Measurements from ENCODE around the gene PDSS1. TPM values are rescaled to one million over a fixed set of nuclear protein-coding genes. Genes with fewer than 3 reads are reported as not detected.

PDSS1 gene
- total RNA-seq, 1 experiment from 2014 or later, result 18.4 TPM

DNA sequence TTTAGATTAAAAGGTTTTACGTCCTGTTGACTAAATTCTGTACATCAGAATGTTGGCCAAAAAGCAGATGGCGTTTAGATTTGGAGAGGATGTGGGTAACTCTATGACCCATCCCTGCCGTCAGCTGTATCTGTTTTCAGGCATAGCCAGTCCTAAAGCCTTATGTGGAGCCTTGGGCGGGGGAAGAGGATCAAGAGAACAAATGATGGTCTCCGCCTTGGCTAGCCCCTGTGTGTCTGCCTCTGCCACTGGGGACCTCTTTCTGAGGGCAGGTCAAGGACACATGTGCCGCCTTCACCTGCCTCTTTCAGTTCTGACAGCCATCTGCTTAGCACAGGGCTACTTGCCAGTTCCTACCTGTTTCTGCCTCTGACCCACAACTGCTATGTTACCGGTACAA, 24.1 kb downstream of the PDSS1 start:
- no peaks in the 10 kb centered on the region for H3K79me1 ChIP-seq (ENCODE audit: insufficient read depth, low read depth, low read length, poor library complexity, severe bottlenecking)
- WGBS (ENCODE audit: extremely low coverage, insufficient read length, low lambda C conversion rate), result no CpG with 5 or more reads among the region's 7 CpGs
- peaks cover 11 to 71% (median 40%) of the 10 kb centered on the region in 3 experiments; a peak in 6 of 7 replicates for H3K36me3 Mint-ChIP-seq (ENCODE audit: insufficient read depth in 1 of 3, low read depth in 3 of 3)
- no peak overlapping the region for H3K23ac ChIP-seq (ENCODE audit: insufficient read length, low read depth, low read length)
- H3K9me3 ChIP-seq (ENCODE audit: control insufficient read depth, low read depth, low read length), result no peaks in the 10 kb centered on the region
- H3K23me2 ChIP-seq (ENCODE audit: insufficient read length, low read depth, low read length, poor library complexity, severe bottlenecking), result no peaks in the 10 kb centered on the region
- no peaks in the 10 kb centered on the region for H3K27me3 Mint-ChIP-seq (ENCODE audit: low read depth)
- H2BK15ac ChIP-seq (ENCODE audit: low read depth, low read length), result no peak overlapping the region
- no peaks in the 10 kb centered on the region for H3K4me1 ChIP-seq (ENCODE audit: insufficient read depth, low read length)
- no peaks in the 10 kb centered on the region for H3K9me3 Mint-ChIP-seq
- no peak overlapping the region for H2BK5ac ChIP-seq (ENCODE audit: insufficient read length, low read length)
- H3K9ac ChIP-seq (ENCODE audit: extremely low read depth, insufficient read length, low read length), result no peak overlapping the region
- no peak overlapping the region for H3T11ph ChIP-seq (ENCODE audit: low read length)
- no peak overlapping the region for H3K18ac ChIP-seq (ENCODE audit: insufficient read length, low read depth, low read length)
- H3K79me2 ChIP-seq (ENCODE audit: insufficient read depth, low read length), result no peaks in the 10 kb centered on the region
- H4K20me1 ChIP-seq (ENCODE audit: control insufficient read depth, insufficient read depth, insufficient read length), result no peaks in the 10 kb centered on the region
- no peak overlapping the region for H2BK120ac ChIP-seq (ENCODE audit: low read depth, low read length, poor library complexity, severe bottlenecking)
- H4K91ac ChIP-seq (ENCODE audit: insufficient read length, low read depth, low read length), result no peak overlapping the region
- H3K27ac ChIP-seq (ENCODE audit: insufficient read length, low read depth, low read length), result no peak overlapping the region
- no peak overlapping the region for H2BK20ac ChIP-seq (ENCODE audit: low read depth, low read length, poor library complexity, severe bottlenecking)
- no peak overlapping the region for H2AK5ac ChIP-seq (ENCODE audit: insufficient read length, low read length)
- H3K14ac ChIP-seq (ENCODE audit: insufficient read depth, low read length), result no peak overlapping the region
- no peaks in the 10 kb centered on the region for H3K4me1 Mint-ChIP-seq
- no peak overlapping the region for H3K4me3 Mint-ChIP-seq
- H3K4me2 ChIP-seq (ENCODE audit: insufficient read depth, insufficient read length, low read length), result no peak overlapping the region
- no peak overlapping the region for H2AFZ ChIP-seq (ENCODE audit: low read length)
- no peak overlapping the region for H2BK12ac ChIP-seq (ENCODE audit: insufficient read length, low read depth, low read length)
- H3K56ac ChIP-seq (ENCODE audit: insufficient read length, low read depth, low read length), result no peak overlapping the region
- DNase-seq, result no peak
- H4K8ac ChIP-seq (replicated peaks; ENCODE audit: insufficient read length, low read depth, low read length), result no peak overlapping the region
- H3K27me3 ChIP-seq (ENCODE audit: insufficient read depth, low read length), result no peaks in the 10 kb centered on the region
- no peak overlapping the region for H4K5ac ChIP-seq (ENCODE audit: insufficient read length, low read depth, low read length)
- no peak overlapping the region for H3K27ac Mint-ChIP-seq
- no peak overlapping the region for H3K4ac ChIP-seq (ENCODE audit: low read depth, low read length)
- TF ChIP-seq, protein P1, sequence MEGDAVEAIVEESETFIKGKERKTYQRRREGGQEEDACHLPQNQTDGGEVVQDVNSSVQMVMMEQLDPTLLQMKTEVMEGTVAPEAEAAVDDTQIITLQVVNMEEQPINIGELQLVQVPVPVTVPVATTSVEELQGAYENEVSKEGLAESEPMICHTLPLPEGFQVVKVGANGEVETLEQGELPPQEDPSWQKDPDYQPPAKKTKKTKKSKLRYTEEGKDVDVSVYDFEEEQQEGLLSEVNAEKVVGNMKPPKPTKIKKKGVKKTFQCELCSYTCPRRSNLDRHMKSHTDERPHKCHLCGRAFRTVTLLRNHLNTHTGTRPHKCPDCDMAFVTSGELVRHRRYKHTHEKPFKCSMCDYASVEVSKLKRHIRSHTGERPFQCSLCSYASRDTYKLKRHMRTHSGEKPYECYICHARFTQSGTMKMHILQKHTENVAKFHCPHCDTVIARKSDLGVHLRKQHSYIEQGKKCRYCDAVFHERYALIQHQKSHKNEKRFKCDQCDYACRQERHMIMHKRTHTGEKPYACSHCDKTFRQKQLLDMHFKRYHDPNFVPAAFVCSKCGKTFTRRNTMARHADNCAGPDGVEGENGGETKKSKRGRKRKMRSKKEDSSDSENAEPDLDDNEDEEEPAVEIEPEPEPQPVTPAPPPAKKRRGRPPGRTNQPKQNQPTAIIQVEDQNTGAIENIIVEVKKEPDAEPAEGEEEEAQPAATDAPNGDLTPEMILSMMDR (conservative IDR thresholded peaks at IDR 0.05), result no peak
